Activated T-cell treated with anti-CD3 and anti-CD28 coated beads, Interleukin-2, amount 50 U/mL, for 4 hours (primary cell): Measurements from ENCODE around the gene ICAM5. TPM values are rescaled to one million over a fixed set of nuclear protein-coding genes. Genes with fewer than 3 reads are reported as not detected.
A peak's percentile ranks its signal among the peaks of the same experiment; 100 is the strongest.
"Not testable (repeated sequence)": the region's sequence is repeated elsewhere in the genome, so short reads cannot be mapped to it uniquely, and the experiment has no call there.

ENCODE experiments used
- ATAC-seq, 2 donors: fragments of 200-7000 bp; cut with Tn5 transposase; one replicate each; pipeline ENCODE4 v1.10.0; 2021
- DNase-seq: peaks from one replicate; pipeline ENCODE4 v3.0.0-alpha.2; 2020
- H3K27me3 Mint-ChIP-seq: one replicate; pipeline ENCODE4 v1.8.0; 2021; ENCODE audit warnings: low read depth, mixed read lengths
- H3K36me3 Mint-ChIP-seq: one replicate; pipeline ENCODE4 v1.8.0; 2022; ENCODE audit warnings: mixed read lengths; ENCODE audit not compliant: insufficient read depth
- H3K4me1 Mint-ChIP-seq: one replicate; pipeline ENCODE4 v1.8.0; 2021; ENCODE audit warnings: low read depth, mixed read lengths
- H3K4me3 Mint-ChIP-seq: one replicate; pipeline ENCODE4 v1.8.0; 2021; ENCODE audit warnings: mild to moderate bottlenecking, moderate library complexity, mixed read lengths
- H3K9me3 Mint-ChIP-seq: one replicate; pipeline ENCODE4 v1.8.0; 2021; ENCODE audit warnings: mixed read lengths
- total RNA-seq, 3 donors: library from RNA; stranded (reverse); gene quantifications; one replicate each; pipeline ENCODE4 v1.2.1, GENCODE V29; 2021

ICAM5 gene
- total RNA-seq, 3 donors from 2014 or later = 3.1 to 4.3 (median 3.1) TPM

GRCh38 chr19:10279737-10280442 is 9.9 kb upstream of the ICAM5 start:
- H3K27me3 Mint-ChIP-seq = no peaks in the 10 kb centered on the region
- H3K4me3 Mint-ChIP-seq = no peak overlapping the region
- no peaks in the 10 kb centered on the region for H3K9me3 Mint-ChIP-seq
- peaks cover 7% of the 10 kb centered on the region for H3K4me1 Mint-ChIP-seq
- peaks cover 17% of the 10 kb centered on the region for H3K36me3 Mint-ChIP-seq
- ATAC-seq (no peak), DNase-seq (no peak)

DNA sequence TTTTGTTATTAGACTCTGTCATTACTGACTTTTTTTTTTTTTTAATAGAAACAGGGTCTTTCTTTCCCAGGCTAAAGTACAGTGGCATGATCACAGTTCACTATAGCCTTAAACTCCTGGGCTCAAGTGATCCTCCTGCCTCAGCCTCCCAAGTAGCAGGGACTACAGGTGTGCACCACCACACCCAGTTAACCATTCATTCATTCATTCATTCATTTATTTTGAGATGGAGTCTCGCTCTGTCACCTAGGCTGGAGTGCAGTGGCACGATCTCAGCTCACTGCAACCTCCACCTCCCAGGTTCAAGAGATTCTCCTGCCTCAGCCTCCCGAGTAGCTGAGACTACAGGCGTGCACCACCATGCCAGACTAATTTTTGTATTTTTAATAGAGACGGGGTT is 7.7 kb upstream of the ICAM5 start:
- H3K27me3 Mint-ChIP-seq, DNase-seq, ATAC-seq, H3K4me3 Mint-ChIP-seq, H3K9me3 Mint-ChIP-seq: not testable (repeated sequence)
- Mint-ChIP-seq H3K4me1 (peaks cover 22% of the 10 kb centered on the region), H3K36me3 (peaks cover 25% of the 10 kb centered on the region)

DNA sequence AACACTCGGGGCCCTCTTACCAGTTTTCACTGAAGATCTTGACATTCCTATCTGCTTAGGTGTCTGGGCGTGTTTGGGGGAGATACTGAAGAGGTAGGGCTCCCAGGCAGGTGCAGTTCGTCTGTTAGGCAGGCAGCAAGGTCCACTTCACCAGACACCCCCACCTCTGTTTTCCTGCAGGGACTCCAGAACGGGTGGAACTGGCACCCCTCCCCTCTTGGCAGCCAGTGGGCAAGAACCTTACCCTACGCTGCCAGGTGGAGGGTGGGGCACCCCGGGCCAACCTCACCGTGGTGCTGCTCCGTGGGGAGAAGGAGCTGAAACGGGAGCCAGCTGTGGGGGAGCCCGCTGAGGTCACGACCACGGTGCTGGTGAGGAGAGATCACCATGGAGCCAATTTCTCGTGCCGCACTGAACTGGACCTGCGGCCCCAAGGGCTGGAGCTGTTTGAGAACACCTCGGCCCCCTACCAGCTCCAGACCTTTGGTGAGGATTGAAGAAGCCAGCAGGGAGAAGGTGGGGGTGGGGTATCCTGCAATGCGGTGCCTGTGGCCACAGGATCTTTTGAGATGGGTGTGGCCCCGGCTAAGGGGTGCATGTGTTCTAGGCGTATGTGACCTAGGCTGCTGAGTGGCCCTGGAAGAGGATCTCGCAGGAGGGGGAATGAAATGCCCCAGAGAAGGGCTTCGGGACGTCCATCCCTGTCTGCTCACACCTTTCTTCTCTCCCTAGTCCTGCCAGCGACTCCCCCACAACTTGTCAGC is 6.3 kb upstream of the ICAM5 start:
- Mint-ChIP-seq H3K9me3 (no peaks in the 10 kb centered on the region), H3K4me3 (no peak overlapping the region), H3K4me1 (peaks cover 34% of the 10 kb centered on the region), H3K27me3 (peaks cover 10% of the 10 kb centered on the region), H3K36me3 (peaks cover 24% of the 10 kb centered on the region)
- DNase-seq (no peak), ATAC-seq (no peak)

GRCh38 chr19:10284065-10284959 is 5.4 kb upstream of the ICAM5 start:
- ATAC-seq = no peak
- Mint-ChIP-seq H3K36me3 (peaks cover 20% of the 10 kb centered on the region), H3K27me3 (peaks cover 18% of the 10 kb centered on the region), H3K4me1 (peaks cover 39% of the 10 kb centered on the region), H3K9me3 (no peaks in the 10 kb centered on the region), H3K4me3 (no peak overlapping the region)
- no peak for DNase-seq

DNA sequence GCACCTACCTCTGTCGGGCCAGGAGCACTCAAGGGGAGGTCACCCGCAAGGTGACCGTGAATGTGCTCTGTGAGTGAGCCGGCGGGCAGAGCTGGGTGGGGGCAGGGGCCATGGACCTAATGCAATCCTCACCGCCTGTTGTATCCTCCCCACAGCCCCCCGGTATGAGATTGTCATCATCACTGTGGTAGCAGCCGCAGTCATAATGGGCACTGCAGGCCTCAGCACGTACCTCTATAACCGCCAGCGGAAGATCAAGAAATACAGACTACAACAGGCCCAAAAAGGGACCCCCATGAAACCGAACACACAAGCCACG is 4.8 kb upstream of the ICAM5 start:
- peaks cover 40% of the 10 kb centered on the region for H3K4me1 Mint-ChIP-seq

GRCh38 chr19:10285393-10285792 is 4.4 kb upstream of the ICAM5 start:
- H3K9me3 Mint-ChIP-seq = no peaks in the 10 kb centered on the region
- H3K36me3 Mint-ChIP-seq = peaks cover 17% of the 10 kb centered on the region
- no peak overlapping the region for H3K4me3 Mint-ChIP-seq
- no peak for DNase-seq
- peaks cover 43% of the 10 kb centered on the region for H3K4me1 Mint-ChIP-seq
- no peak for ATAC-seq
- H3K27me3 Mint-ChIP-seq = peaks cover 25% of the 10 kb centered on the region

More for the DNA sequence above, 4.8 kb upstream of the ICAM5 start:
- Mint-ChIP-seq H3K4me3 (no peak overlapping the region), H3K36me3 (peaks cover 19% of the 10 kb centered on the region), H3K27me3 (peaks cover 21% of the 10 kb centered on the region), H3K9me3 (no peaks in the 10 kb centered on the region)
- no peak for DNase-seq
- no peak for ATAC-seq

DNA sequence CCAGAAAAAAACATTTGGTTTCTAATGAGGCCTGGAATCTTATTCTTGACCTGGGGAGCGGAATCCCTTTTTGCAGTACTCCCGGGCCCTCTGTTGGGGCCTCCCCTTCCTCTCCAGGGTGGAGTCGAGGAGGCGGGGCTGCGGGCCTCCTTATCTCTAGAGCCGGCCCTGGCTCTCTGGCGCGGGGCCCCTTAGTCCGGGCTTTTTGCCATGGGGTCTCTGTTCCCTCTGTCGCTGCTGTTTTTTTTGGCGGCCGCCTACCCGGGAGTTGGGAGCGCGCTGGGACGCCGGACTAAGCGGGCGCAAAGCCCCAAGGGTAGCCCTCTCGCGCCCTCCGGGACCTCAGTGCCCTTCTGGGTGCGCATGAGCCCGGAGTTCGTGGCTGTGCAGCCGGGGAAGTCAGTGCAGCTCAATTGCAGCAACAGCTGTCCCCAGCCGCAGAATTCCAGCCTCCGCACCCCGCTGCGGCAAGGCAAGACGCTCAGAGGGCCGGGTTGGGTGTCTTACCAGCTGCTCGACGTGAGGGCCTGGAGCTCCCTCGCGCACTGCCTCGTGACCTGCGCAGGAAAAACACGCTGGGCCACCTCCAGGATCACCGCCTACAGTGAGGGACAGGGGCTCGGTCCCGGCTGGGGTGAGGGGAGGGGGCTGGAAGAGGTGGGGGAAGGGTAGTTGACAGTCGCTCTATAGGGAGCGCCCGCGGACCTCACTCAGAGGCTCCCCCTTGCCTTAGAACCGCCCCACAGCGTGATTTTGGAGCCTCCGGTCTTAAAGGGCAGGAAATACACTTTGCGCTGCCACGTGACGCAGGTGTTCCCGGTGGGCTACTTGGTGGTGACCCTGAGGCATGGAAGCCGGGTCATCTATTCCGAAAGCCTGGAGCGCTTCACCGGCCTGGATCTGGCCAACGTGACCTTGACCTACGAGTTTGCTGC is 2.7 kb upstream of the ICAM5 start, which contains the start of gene ICAM4:
Gene ICAM4 (plus strand): TSS at position 153 of the 935 bp plus-strand sequence. CDS start 58 bp downstream, at position 211.
- peaks cover 17% of the 10 kb centered on the region for H3K36me3 Mint-ChIP-seq
- H3K4me1 Mint-ChIP-seq = peaks cover 59% of the 10 kb centered on the region
- no peak within 1 kb of the TSS for H3K4me3 Mint-ChIP-seq
- ATAC-seq (no peak), DNase-seq (peak; percentile 16)
- no peaks in the 10 kb centered on the region for H3K9me3 Mint-ChIP-seq
- peaks cover 40% of the 10 kb centered on the region for H3K27me3 Mint-ChIP-seq

- H3K9me3 Mint-ChIP-seq = no peaks in the 10 kb centered on the region
- DNase-seq (peak; percentile 39), ATAC-seq (peak; percentile 9 to 10)
- peaks cover 56% of the 10 kb centered on the region for H3K27me3 Mint-ChIP-seq
- H3K4me3 Mint-ChIP-seq = peak overlapping the region; percentile 74
- H3K36me3 Mint-ChIP-seq = peaks cover 17% of the 10 kb centered on the region
- peaks cover 72% of the 10 kb centered on the region for H3K4me1 Mint-ChIP-seq
These were observed 1.0 kb upstream of the ICAM5 start for GRCh38 chr19:10288662-10289166.

DNA sequence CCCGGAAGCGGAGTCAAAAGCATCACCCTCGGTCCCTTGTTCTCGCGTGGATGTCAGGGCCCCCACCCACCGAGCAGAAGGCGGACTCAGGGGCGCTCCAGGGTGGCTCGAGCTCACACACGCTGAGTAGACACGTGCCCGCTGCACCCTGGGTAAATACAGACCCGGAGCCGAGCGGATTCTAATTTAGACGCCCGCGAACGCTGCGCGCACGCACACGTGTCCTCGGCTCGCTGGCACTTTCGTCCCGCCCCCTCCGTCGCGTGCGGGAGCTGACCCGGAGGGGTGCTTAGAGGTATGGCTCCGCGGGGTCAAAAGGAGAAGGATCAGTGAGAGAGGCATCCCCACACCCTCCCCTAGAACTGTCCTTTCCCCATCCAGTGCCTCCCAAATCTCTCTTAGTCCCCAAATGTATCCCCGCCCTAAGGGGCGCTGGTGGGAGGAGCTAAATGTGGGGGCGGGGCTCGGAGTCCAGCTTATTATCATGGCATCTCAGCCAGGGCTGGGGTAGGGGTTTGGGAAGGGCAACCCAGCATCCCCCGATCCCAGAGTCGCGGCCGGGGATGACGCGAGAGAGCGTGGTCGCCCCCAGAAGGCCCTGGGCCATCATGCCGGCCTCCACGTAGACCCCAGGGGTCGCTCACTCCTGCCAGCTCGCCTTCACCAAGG is 451 bp upstream of the ICAM5 start:
- DNase-seq (peak; percentile 50), ATAC-seq (peak; percentile 68 to 69)
- peak overlapping the region; percentile 74 for H3K4me3 Mint-ChIP-seq
- H3K4me1 Mint-ChIP-seq = peaks cover 72% of the 10 kb centered on the region
- H3K36me3 Mint-ChIP-seq = peaks cover 11% of the 10 kb centered on the region
- H3K9me3 Mint-ChIP-seq = no peaks in the 10 kb centered on the region
- peaks cover 61% of the 10 kb centered on the region for H3K27me3 Mint-ChIP-seq

DNA sequence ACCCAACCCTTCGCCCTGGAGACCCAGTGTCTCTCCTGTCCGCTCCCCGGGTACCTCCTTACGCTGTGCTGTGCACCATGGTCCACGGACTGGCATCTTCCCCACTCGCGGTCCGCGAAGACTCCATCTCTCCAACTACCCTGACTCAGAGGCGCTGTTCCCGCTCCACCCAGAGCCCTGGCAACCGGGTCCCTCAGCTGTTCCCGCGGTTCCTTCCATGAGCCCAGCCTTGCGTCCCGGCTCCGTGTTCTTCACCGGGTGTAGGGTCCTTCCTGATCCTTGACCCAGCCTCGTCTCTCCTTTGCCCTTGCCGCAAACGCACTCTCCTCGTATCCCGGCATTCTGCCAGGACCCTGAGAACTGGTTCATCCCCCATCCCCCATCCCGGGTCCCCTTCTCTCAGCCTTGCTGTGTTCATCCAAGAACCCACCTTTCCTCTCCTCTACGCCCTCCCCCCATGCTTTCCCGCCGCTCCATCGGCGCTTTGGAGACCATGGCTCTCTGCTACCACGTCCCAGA is 664 bp downstream of the ICAM5 start:
- H3K4me1 Mint-ChIP-seq = peaks cover 78% of the 10 kb centered on the region
- DNase-seq (no peak), ATAC-seq (no peak)
- peak overlapping the region; percentile 79 for H3K4me3 Mint-ChIP-seq
- H3K27me3 Mint-ChIP-seq = peaks cover 69% of the 10 kb centered on the region
- no peaks in the 10 kb centered on the region for H3K9me3 Mint-ChIP-seq
- peaks cover 6% of the 10 kb centered on the region for H3K36me3 Mint-ChIP-seq

DNA sequence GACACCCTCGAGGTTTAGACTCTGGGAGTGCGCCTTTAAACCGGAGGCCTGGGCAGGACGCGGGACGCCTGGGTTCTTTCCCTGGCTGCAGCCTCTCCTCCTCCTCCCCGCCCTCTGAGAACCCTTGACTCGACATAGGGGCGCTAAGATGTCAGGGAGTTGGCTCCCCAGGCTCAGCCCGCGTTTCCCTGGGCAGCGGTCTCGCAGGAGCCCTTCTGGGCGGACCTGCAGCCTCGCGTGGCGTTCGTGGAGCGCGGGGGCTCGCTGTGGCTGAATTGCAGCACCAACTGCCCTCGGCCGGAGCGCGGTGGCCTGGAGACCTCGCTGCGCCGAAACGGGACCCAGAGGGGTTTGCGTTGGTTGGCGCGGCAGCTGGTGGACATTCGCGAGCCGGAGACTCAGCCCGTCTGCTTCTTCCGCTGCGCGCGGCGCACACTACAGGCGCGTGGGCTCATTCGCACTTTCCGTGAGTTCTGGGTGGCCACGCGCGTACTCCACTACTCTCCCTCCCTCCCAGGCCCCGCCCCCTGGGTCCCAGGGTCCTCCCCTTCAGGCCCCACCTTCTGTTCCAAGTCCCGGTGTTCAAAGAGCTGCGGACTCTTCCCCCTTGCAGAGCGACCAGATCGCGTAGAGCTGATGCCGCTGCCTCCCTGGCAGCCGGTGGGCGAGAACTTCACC is 1.3 kb downstream of the ICAM5 start:
- Mint-ChIP-seq H3K4me1 (peaks cover 82% of the 10 kb centered on the region), H3K36me3 (no peaks in the 10 kb centered on the region), H3K4me3 (peak overlapping the region; percentile 79), H3K27me3 (peaks cover 74% of the 10 kb centered on the region), H3K9me3 (no peaks in the 10 kb centered on the region)
- ATAC-seq (peak; percentile 0 to 20), DNase-seq (peak; percentile 57)

DNA sequence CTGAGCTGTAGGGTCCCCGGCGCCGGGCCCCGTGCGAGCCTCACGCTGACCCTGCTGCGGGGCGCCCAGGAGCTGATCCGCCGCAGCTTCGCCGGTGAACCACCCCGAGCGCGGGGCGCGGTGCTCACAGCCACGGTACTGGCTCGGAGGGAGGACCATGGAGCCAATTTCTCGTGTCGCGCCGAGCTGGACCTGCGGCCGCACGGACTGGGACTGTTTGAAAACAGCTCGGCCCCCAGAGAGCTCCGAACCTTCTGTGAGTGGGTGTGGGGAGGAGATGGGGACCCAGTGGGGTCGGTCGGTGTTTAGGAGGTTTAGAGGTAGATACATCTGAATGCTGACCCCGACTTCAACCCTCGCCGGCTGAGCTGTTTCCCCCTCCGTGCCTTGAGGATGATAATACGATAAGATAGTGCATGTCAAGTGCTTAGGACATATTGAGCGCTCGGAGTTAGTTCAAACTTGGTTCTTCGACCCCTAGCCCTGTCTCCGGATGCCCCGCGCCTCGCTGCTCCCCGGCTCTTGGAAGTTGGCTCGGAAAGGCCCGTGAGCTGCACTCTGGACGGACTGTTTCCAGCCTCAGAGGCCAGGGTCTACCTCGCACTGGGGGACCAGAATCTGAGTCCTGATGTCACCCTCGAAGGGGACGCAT is 1.9 kb downstream of the ICAM5 start:
- peak overlapping the region; percentile 79 for H3K4me3 Mint-ChIP-seq
- ATAC-seq (peak; percentile 0 to 2), DNase-seq (no peak)
- no peaks in the 10 kb centered on the region for H3K36me3 Mint-ChIP-seq
- H3K4me1 Mint-ChIP-seq = peaks cover 76% of the 10 kb centered on the region
- peaks cover 76% of the 10 kb centered on the region for H3K27me3 Mint-ChIP-seq
- H3K9me3 Mint-ChIP-seq = no peaks in the 10 kb centered on the region
